Upper lobe of left lung (tissue), 6 donors: ENCODE results near the gene LASP1. TPM values are rescaled to one million over a fixed set of nuclear protein-coding genes. Genes with fewer than 3 reads are reported as not detected.

Experiments used
- ATAC-seq, 2 donors: fragments of 200-7000 bp; cut with Tn5 transposase; one replicate each; pipeline ENCODE4 v1.9.1; 2022; ENCODE audit warnings: mild to moderate bottlenecking in 2 of 2, moderate library complexity in 2 of 2; ENCODE audit not compliant: low FRiP score in 2 of 2
- DNase-seq, 2 donors: peaks; one replicate each; pipeline ENCODE4 v3.0.0-alpha.2; 2019 to 2020
- H3K27ac ChIP-seq, 4 donors: fragments of 200-600 bp; sonication (generic); one replicate each; pipeline ENCODE4 v1.5.1; 2016 to 2019
- H3K27me3 ChIP-seq, 4 donors: fragments of 200-600 bp; sonication (generic); one replicate each; pipeline ENCODE4 v1.5.1; 2017 to 2019
- H3K36me3 ChIP-seq, 4 donors: fragments of 200-600 bp; sonication (generic); one replicate each; pipeline ENCODE4 v1.5.1; 2016 to 2019
- H3K4me1 ChIP-seq, 4 donors: fragments of 200-600 bp; sonication (generic); one replicate each; pipeline ENCODE4 v1.5.1; 2018 to 2019
- H3K4me3 ChIP-seq, 4 donors: fragments of 200-600 bp; sonication (generic); one replicate each; pipeline ENCODE4 v1.5.1; 2017 to 2019; ENCODE audit warnings: mild to moderate bottlenecking in 2 of 4, moderate library complexity in 1 of 4
- H3K9me3 ChIP-seq, 4 donors: fragments of 200-600 bp; sonication (generic); one replicate each; pipeline ENCODE4 v1.5.1; 2018 to 2019
- EP300 ChIP-seq, 4 donors: sonication (generic); formaldehyde crosslinking; IDR thresholded peaks; one replicate each; pipeline ENCODE4 v1.5.1; 2017; ENCODE audit warnings: antibody characterized with exemption in 4 of 4, control low read depth in 2 of 4
- POLR2A ChIP-seq, 4 donors: fragments of 450-650 bp; IDR thresholded peaks; one replicate each; pipeline ENCODE4 v1.5.1; 2016 to 2017; ENCODE audit warnings: antibody characterized with exemption in 4 of 4, mild to moderate bottlenecking in 2 of 4
- POLR2AphosphoS5 ChIP-seq, 2 donors: sonication (generic); formaldehyde crosslinking; IDR thresholded peaks; one replicate each; pipeline ENCODE4 v1.5.1; 2017; ENCODE audit warnings: antibody characterized with exemption in 2 of 2
- WGBS, 2 donors: methylation state at CpG; one replicate each; pipeline ENCODE4 v1.1.5; 2017 to 2018; 5-methylcytosine and 5-hydroxymethylcytosine counted together
- total RNA-seq, 6 donors: library from RNA; depleted of rRNA in 4 of 6; stranded (reverse); fragments of >200 nt in 4 of 6; gene quantifications; one replicate each; pipeline versions ENCODE4 v1.1.0 to v1.2.1, GENCODE V29; 2016 to 2021
- TF ChIP-seq, protein P1 (sequence below), 6 experiments: fragments of 450-650 bp in 4 of 6; fragments of 200-600 bp in 2 of 6; sonication (generic) in 2 of 6; IDR thresholded peaks; one replicate each; pipeline ENCODE4 v1.5.1; 2016 to 2019; ENCODE audit warnings: antibody characterized with exemption in 6 of 6
- donor health status: DM: no; HTN: no; CAD: no; lungs with moderate emphysema.
- donor health status: DM: no; HTN: yes; CAD: no; lungs with severe emphysema.

LASP1 gene
- total RNA-seq, 6 donors from 2014 or later = 97.9 to 168 (median 149) TPM

- Histone ChIP-seq H3K36me3 (peaks cover 12 to 81% (median 53%) of the 10 kb centered on the region in 4 donors), H3K27me3 (no peaks in the 10 kb centered on the region), H3K4me3 (no peak overlapping the region), H3K27ac (peak overlapping the region; percentile 37 to 79 (median 43)), H3K9me3 (no peaks in the 10 kb centered on the region), H3K4me1 (peaks cover 54 to 72% (median 55%) of the 10 kb centered on the region in 4 donors)
- TF ChIP-seq, protein P1, sequence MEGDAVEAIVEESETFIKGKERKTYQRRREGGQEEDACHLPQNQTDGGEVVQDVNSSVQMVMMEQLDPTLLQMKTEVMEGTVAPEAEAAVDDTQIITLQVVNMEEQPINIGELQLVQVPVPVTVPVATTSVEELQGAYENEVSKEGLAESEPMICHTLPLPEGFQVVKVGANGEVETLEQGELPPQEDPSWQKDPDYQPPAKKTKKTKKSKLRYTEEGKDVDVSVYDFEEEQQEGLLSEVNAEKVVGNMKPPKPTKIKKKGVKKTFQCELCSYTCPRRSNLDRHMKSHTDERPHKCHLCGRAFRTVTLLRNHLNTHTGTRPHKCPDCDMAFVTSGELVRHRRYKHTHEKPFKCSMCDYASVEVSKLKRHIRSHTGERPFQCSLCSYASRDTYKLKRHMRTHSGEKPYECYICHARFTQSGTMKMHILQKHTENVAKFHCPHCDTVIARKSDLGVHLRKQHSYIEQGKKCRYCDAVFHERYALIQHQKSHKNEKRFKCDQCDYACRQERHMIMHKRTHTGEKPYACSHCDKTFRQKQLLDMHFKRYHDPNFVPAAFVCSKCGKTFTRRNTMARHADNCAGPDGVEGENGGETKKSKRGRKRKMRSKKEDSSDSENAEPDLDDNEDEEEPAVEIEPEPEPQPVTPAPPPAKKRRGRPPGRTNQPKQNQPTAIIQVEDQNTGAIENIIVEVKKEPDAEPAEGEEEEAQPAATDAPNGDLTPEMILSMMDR (IDR thresholded peaks at IDR 0.05) = no peak
- TF ChIP-seq EP300 (IDR thresholded peaks at IDR 0.05) = no peak
- no peak for TF ChIP-seq POLR2AphosphoS5 (IDR thresholded peaks at IDR 0.05)
- 77 to 86% methylated on average over 12 of the region's 12 CpGs for WGBS, 2 donors
- DNase-seq = no peak
- no peak for ATAC-seq
Measured at GRCh38 chr17:38889745-38890409, 20.0 kb downstream of the LASP1 start.

DNA sequence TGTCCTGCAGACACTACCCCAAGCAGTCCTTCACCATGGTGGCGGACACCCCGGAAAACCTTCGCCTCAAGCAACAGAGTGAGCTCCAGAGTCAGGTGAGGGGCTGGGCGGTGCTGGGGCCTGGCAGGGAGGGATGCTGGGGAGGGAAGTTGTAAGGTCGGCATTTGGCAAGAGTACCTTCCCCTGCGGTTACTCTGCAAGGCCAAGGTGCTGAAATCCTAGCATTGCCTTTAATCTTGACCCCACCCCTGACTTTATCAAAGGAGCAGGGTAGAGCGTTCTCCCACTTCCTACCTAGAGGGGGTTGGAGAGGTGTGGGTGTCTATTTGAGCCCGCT is 20.5 kb downstream of the LASP1 start:
- TF ChIP-seq POLR2AphosphoS5 (IDR thresholded peaks at IDR 0.05) (no peak), POLR2A (IDR thresholded peaks at IDR 0.05) (no peak), EP300 (IDR thresholded peaks at IDR 0.05) (no peak)
- TF ChIP-seq, protein P1 (IDR thresholded peaks at IDR 0.05) = no peak
- H3K9me3 ChIP-seq = no peaks in the 10 kb centered on the region
- 69 to 72% methylated on average over 2 to 8 of the region's 8 CpGs for WGBS, 2 donors
- H3K36me3 ChIP-seq = peaks cover 12 to 80% (median 53%) of the 10 kb centered on the region in 4 donors
- H3K27me3 ChIP-seq = no peaks in the 10 kb centered on the region
- ATAC-seq (no peak), DNase-seq (no peak)
- H3K4me1 ChIP-seq = peaks cover 49 to 67% (median 51%) of the 10 kb centered on the region in 4 donors
- no peak overlapping the region for H3K4me3 ChIP-seq
- peak overlapping the region; percentile 39 to 79 (median 43) for H3K27ac ChIP-seq

GRCh38 chr17:38891441-38891840 is 21.6 kb downstream of the LASP1 start:
- H3K4me1 ChIP-seq = peaks cover 47 to 64% (median 49%) of the 10 kb centered on the region in 4 donors
- 77 to 84% methylated on average over 8 of the region's 8 CpGs for WGBS, 2 donors
- TF ChIP-seq POLR2AphosphoS5 (IDR thresholded peaks at IDR 0.05) = no peak
- no peak for TF ChIP-seq POLR2A (IDR thresholded peaks at IDR 0.05)
- TF ChIP-seq EP300 (IDR thresholded peaks at IDR 0.05) = no peak
- TF ChIP-seq, protein P1 (IDR thresholded peaks at IDR 0.05) = no peak
- H3K36me3 ChIP-seq = peaks cover 12 to 81% (median 54%) of the 10 kb centered on the region in 4 donors
- no peaks in the 10 kb centered on the region for H3K27me3 ChIP-seq
- no peaks in the 10 kb centered on the region for H3K9me3 ChIP-seq
- ATAC-seq (no peak), DNase-seq (no peak)
- H3K4me3 ChIP-seq = no peak overlapping the region
- H3K27ac ChIP-seq = peak overlapping the region in 3 of 4 donors; percentile 39 to 79 (median 46)

- H3K4me3 ChIP-seq = no peak overlapping the region
- H3K4me1 ChIP-seq = peaks cover 47 to 64% (median 50%) of the 10 kb centered on the region in 4 donors
- WGBS, 2 donors = 82 to 87% methylated on average over 4 of the region's 4 CpGs
- H3K36me3 ChIP-seq = peaks cover 12 to 84% (median 53%) of the 10 kb centered on the region in 4 donors
- no peak for TF ChIP-seq EP300 (IDR thresholded peaks at IDR 0.05)
- TF ChIP-seq, protein P1 (IDR thresholded peaks at IDR 0.05) = no peak
- TF ChIP-seq POLR2AphosphoS5 (IDR thresholded peaks at IDR 0.05) = no peak
- H3K27me3 ChIP-seq = no peaks in the 10 kb centered on the region
- peak overlapping the region in 2 of 4 donors; percentile 5 to 79 for H3K27ac ChIP-seq
- no peaks in the 10 kb centered on the region for H3K9me3 ChIP-seq
- DNase-seq (no peak), ATAC-seq (no peak)
Measured at GRCh38 chr17:38892083-38892482, 22.2 kb downstream of the LASP1 start.

DNA sequence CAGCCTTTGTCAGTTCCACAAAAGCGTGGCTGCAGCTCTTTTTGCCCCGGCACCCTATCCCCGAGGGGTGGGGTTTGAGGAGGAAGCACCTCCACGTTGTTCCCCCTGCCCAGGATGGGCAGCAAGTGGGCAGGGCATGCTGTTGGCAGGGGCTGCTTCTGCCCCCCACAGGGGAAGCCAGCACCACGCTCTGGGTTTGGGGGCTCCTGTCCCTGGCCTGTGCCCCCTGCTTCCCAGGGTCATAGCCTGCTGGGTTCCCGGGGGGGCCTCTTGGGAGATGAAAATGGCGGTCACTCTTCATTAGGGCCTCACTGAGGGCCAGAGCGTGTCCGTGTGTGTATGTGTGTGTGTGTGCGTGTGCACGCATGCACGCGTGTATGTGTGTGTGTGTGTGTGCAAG is 22.8 kb downstream of the LASP1 start:
- H3K9me3 ChIP-seq = no peaks in the 10 kb centered on the region
- peaks cover 12 to 84% (median 54%) of the 10 kb centered on the region in 4 donors for H3K36me3 ChIP-seq
- H3K4me1 ChIP-seq = peaks cover 47 to 70% (median 52%) of the 10 kb centered on the region in 4 donors
- no peak overlapping the region for H3K4me3 ChIP-seq
- no peaks in the 10 kb centered on the region for H3K27me3 ChIP-seq
- H3K27ac ChIP-seq = peak overlapping the region in 2 of 4 donors; percentile 74 to 79
- ATAC-seq = no peak
- WGBS, 2 donors = 83 to 84% methylated on average over 9 to 13 of the region's 13 CpGs
- no peak for TF ChIP-seq EP300 (IDR thresholded peaks at IDR 0.05)
- no peak for TF ChIP-seq POLR2AphosphoS5 (IDR thresholded peaks at IDR 0.05)
- TF ChIP-seq, protein P1 (IDR thresholded peaks at IDR 0.05) = no peak
- TF ChIP-seq POLR2A (IDR thresholded peaks at IDR 0.05) = no peak
- no peak for DNase-seq
